Measurements from ENCODE around the gene FARSA.

GRCh38 chr19:12936582-12936981 lies 3.1 kb upstream of the FARSA start:
- TF ChIP-seq GATA2 (IDR thresholded peaks at IDR 0.05; ENCODE audit: low read depth, low read length) (no peak), GATA3 (IDR thresholded peaks at IDR 0.05; ENCODE audit: low read depth, low read length) (no peak)

Data from SH-SY5Y (cell line).